ENCODE measurements around the gene MME. TPM values are rescaled to one million over a fixed set of nuclear protein-coding genes. Genes with fewer than 3 reads are reported as not detected.

The MME gene
- total RNA-seq, 1 donor from 2014 or later, result 83.5 TPM

- TF ChIP-seq CTCF (IDR thresholded peaks at IDR 0.05; ENCODE audit: insufficient read depth, low read length, poor library complexity, severe bottlenecking), result no peak
- H3K36me3 ChIP-seq (ENCODE audit: control insufficient read depth, insufficient read depth, low read length), result no peaks in the 10 kb centered on the region
- no peak for DNase-seq (ENCODE audit: low read depth)
- H3K4me3 ChIP-seq (ENCODE audit: low read depth, low read length), result no peak overlapping the region
- H3K27me3 ChIP-seq (ENCODE audit: control insufficient read depth, insufficient read depth, low read length), result no peaks in the 10 kb centered on the region
Measured at GRCh38 chr3:155161640-155162292, 81.6 kb downstream of the MME start.

GRCh38 chr3:155164306-155164705 is 84.2 kb downstream of the MME start:
- DNase-seq (ENCODE audit: low read depth), result no peak
- no peak for TF ChIP-seq CTCF (IDR thresholded peaks at IDR 0.05; ENCODE audit: insufficient read depth, low read length, poor library complexity, severe bottlenecking)
- no peaks in the 10 kb centered on the region for H3K27me3 ChIP-seq (ENCODE audit: control insufficient read depth, insufficient read depth, low read length)
- H3K4me3 ChIP-seq (ENCODE audit: low read depth, low read length), result no peak overlapping the region
- no peaks in the 10 kb centered on the region for H3K36me3 ChIP-seq (ENCODE audit: control insufficient read depth, insufficient read depth, low read length)

- H3K4me3 ChIP-seq (ENCODE audit: low read depth, low read length), result no peak overlapping the region
- no peak for TF ChIP-seq CTCF (IDR thresholded peaks at IDR 0.05; ENCODE audit: insufficient read depth, low read length, poor library complexity, severe bottlenecking)
- H3K36me3 ChIP-seq (ENCODE audit: control insufficient read depth, insufficient read depth, low read length), result no peaks in the 10 kb centered on the region
- DNase-seq (ENCODE audit: low read depth), result no peak
- no peaks in the 10 kb centered on the region for H3K27me3 ChIP-seq (ENCODE audit: control insufficient read depth, insufficient read depth, low read length)
Measured at GRCh38 chr3:155166441-155166840, 86.3 kb downstream of the MME start.

GRCh38 chr3:155169197-155169596 is 89.1 kb downstream of the MME start:
- no peak for TF ChIP-seq CTCF (IDR thresholded peaks at IDR 0.05; ENCODE audit: insufficient read depth, low read length, poor library complexity, severe bottlenecking)
- no peaks in the 10 kb centered on the region for H3K27me3 ChIP-seq (ENCODE audit: control insufficient read depth, insufficient read depth, low read length)
- H3K4me3 ChIP-seq (ENCODE audit: low read depth, low read length), result no peak overlapping the region
- H3K36me3 ChIP-seq (ENCODE audit: control insufficient read depth, insufficient read depth, low read length), result no peaks in the 10 kb centered on the region
- no peak for DNase-seq (ENCODE audit: low read depth)

DNA sequence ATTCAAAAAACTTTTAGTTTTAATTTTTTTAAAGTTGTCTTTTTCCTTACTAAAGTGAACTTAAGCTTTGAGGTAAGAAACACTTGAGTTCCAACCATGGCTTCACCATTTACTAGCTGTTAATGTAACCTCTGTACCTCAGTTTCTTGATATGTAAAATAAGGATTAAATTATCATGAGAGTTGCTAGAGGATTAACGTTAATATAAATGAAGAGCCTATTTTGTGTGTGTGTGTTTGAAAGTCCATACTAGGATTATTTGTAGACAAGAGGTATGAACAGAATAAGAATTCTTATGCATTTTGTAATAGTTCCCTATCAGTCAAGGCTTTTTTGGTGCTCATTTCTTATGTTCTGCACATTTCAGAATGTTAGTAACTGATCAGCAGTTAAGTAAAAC is 93.7 kb downstream of the MME start:
- DNase-seq (ENCODE audit: low read depth), result no peak
- H3K36me3 ChIP-seq (ENCODE audit: control insufficient read depth, insufficient read depth, low read length), result no peaks in the 10 kb centered on the region
- no peak for TF ChIP-seq CTCF (IDR thresholded peaks at IDR 0.05; ENCODE audit: insufficient read depth, low read length, poor library complexity, severe bottlenecking)
- H3K27me3 ChIP-seq (ENCODE audit: control insufficient read depth, insufficient read depth, low read length), result no peaks in the 10 kb centered on the region
- no peak overlapping the region for H3K4me3 ChIP-seq (ENCODE audit: low read depth, low read length)

GRCh38 chr3:155178810-155179436 is 98.8 kb downstream of the MME start:
- Histone ChIP-seq H3K27me3 (ENCODE audit: control insufficient read depth, insufficient read depth, low read length) (no peaks in the 10 kb centered on the region), H3K4me3 (ENCODE audit: low read depth, low read length) (no peak overlapping the region), H3K36me3 (ENCODE audit: control insufficient read depth, insufficient read depth, low read length) (no peaks in the 10 kb centered on the region)
- no peak for TF ChIP-seq CTCF (IDR thresholded peaks at IDR 0.05; ENCODE audit: insufficient read depth, low read length, poor library complexity, severe bottlenecking)
- DNase-seq (ENCODE audit: low read depth), result no peak
